GM18907 (cell line): Measurements from ENCODE around the gene CD48.
"Not testable (repeated sequence)": the region's sequence is repeated elsewhere in the genome, so short reads cannot be mapped to it uniquely, and the experiment has no call there.

Experiments used
- ATAC-seq: cut with Tn5 transposase; IDR thresholded peaks from one replicate; pipeline ENCODE4 v1.9.1; 2021; ENCODE audit warnings: mild to moderate bottlenecking, moderate library complexity; ENCODE audit not compliant: unreplicated experiment

The CD48 gene

GRCh38 chr1:160742428-160743127 lies 31.0 kb upstream of the CD48 start:
- no peak for ATAC-seq

DNA sequence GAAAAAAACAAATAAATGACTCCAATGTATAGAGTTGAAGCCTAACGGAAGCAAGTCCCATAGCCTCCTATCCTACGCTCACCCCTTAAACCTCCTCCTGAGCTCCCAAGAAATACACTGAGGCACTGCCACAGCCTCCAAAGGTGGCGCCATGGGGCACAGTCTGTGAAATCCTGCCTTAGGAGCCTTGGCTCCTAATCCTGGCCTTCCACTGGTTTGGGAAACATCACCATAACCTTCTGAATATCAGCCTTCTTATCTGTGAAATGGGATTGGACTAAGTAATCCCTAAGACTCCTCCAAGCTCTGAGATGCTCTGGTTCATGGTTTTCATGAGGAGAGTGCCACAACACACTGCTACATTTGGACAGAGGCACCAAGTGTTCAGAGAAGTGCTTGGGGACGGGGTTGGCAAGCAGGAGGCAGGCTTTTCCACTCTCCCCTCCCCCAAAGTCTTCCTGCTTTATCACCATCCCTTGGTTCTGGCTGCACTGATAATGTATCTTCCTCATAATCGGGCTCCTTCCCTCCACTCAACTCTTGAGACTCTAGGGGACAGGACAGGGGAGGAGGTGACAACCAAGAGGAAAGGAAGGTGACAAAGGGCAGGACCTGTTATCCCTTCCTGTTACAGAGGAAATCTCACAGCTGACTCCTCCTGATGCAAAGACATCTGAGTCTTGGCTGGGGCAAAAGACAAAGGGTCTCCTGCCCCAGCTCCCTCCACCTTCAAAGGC lies 30.2 kb upstream of the CD48 start:
- no peak for ATAC-seq

DNA sequence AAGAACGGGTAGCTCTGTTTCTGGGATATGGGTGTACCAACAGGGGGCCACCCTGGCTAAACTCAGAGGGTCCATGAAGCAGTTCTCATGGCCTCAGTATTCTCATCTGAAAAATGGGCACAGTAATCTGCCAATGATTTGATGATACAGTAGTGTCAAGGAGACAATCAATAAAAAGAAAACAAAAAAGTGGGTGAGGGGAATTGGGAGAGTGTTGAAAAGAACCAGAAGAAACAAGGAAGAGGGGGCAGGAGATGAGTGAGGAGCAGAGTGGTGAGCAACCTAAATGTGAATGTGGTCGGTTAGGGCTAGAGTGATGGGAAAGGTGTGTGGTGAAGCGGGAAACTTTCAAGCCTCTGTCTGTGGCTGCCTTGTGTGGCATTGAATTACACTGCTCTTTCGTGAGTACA lies 29.5 kb upstream of the CD48 start:
- ATAC-seq, result no peak

DNA sequence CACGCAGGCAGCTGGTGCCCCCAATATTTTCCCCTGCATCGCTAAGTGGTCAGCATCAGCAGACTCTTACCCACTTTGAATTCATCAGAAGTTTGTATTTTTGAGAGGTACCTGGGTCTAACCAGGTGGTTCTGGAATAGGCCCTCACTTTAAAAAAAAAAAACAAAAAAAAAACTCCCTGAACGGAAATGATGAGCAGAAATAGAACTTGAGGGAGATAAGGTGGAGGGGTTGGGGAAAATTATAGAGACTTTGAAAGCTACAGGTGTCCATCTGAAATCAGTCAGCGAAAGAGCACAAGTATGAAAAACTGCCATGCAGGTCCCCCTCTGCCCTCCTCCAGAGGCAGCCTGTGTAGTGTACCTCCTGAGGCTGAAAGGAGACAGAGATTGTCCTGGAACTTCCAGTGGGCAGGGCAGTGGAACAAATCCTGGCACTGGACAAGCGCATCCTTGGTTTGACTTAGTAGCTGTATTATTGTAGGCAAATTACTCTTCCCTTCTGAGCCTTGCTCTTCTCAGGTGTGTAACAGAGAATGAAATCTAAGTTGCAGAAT lies 28.6 kb upstream of the CD48 start:
- no peak for ATAC-seq

GRCh38 chr1:160739098-160739511 lies 27.5 kb upstream of the CD48 start, which contains the start of gene SLAMF7:
Gene SLAMF7, plus strand, starts transcription at chr1:160739247. Its CDS starts 55 bp downstream, at chr1:160739302.
- ATAC-seq, result peak; percentile 66

GRCh38 chr1:160738271-160738670 lies 26.6 kb upstream of the CD48 start:
- ATAC-seq, result no peak

GRCh38 chr1:160734301-160734700 lies 22.7 kb upstream of the CD48 start:
- ATAC-seq, result no peak

DNA sequence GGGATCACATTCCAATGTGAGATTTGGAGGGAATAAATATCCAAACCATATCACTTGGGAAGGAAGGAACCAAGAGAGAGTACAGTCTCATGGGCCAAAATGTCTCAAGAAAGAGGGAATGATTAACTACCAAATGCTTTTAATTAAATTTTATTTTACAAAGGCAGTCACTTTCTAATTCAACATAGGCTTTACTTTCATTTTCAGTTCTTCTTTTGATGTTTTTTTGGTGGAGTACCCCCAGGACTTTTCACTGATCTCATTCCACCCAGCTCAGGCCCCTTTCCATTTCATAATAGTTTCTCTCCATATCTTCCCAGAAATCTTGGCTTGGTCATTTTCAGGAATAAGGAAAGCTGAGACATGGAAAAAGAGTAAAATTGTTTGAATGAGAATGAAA lies 22.3 kb upstream of the CD48 start:
- ATAC-seq, result no peak

DNA sequence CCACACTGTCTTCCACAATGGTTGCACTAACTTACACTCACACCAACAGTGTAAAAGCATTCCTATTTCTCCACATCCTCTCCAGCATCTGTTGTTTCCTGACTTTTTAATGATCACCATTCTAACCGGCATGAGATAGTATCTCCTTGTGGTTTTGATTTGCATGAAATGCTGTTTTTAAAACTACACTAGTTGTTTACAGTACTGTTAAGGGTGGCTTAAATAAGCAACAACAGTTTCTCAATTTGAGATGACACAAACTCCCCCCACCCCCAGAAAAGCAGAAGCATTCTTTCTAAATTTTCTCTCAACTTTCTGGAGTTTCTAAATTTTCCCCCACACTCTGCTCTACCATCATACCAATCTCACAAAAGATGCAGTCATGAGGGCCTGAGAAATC lies 20.4 kb upstream of the CD48 start:
- no peak for ATAC-seq

DNA sequence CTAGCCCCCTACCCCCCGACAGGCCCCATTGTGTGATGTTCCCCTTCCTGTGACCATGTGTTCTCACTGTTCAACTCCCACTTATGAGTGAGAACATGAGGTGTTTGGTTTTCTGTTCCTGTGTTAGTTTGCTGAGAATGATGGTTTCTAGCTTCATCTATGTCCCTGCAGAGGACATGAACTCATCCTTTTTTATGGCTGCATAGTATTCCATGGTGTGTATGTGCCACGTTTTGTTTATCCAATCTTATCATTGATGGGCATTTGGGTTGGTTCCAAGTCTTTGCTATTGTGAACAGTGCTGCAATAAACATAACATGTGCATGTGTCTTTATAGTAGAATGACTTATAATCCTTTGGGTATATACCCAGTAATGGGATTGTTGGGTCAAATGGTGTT lies 19.9 kb upstream of the CD48 start:
- ATAC-seq, result not testable (repeated sequence)

DNA sequence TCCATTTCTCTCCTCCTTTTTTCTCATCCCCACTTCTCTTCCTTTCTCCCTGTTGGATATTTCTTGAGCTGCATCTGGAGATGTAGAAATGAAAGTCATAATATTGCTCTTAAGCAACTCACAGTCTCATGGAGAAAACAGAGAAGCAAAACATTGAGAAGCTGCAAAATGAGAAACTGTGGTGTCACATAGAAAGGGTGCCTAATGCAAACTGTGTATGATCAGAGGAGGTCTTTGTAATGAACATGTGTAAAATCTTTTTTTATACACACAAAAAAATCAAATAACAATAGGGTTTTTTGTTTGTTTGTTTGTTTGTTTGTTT lies 15.7 kb upstream of the CD48 start:
- ATAC-seq, result no peak

- ATAC-seq, result peak; percentile 70
Measured at GRCh38 chr1:160726498-160727315, 15.1 kb upstream of the CD48 start.

- ATAC-seq, result peak; percentile 34
Measured at GRCh38 chr1:160726114-160726497, 14.5 kb upstream of the CD48 start.

DNA sequence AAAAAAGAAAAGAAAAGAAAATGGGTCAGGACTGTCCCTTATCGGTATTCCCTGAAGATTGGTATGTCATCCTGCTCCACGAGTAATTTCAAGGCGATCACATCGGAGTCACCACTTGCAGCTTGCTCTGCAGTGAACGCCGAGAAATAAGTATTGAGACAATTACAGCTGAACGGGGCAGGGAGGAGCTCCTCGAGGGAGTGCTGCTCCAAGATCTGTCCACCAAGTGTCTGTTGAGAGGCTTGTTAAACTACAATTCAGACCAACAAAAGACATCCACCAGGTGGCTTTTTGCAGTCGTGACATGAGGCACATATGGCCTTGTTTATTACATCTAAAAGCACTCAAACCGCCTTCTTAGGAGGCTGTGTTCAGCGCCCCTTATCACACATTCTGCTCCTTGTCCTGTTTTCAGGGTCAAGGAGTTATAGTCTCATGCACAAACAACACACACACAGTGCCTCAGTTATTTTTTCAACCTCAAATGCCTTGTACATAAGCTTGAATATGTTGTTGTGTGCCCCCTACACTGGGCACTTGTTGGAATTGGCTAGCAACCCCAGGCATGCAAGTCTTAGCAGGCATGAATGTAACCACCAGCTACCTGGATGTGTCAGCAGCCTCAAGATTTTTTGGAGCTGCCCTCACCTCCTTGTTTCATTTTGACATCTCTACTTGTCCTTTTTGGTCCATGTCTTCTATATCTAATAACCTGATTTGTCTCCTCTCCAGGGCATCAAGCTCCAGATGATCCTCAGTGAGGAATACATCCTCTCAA lies 13.0 kb upstream of the CD48 start:
- no peak for ATAC-seq

- ATAC-seq, result no peak
Measured at GRCh38 chr1:160723332-160723731, 11.7 kb upstream of the CD48 start.

GRCh38 chr1:160722726-160723125 lies 11.1 kb upstream of the CD48 start:
- ATAC-seq, result no peak

- ATAC-seq, result no peak
Measured at GRCh38 chr1:160721473-160721872, 9.9 kb upstream of the CD48 start.

- ATAC-seq, result no peak
Measured at GRCh38 chr1:160720356-160721085, 8.9 kb upstream of the CD48 start.

DNA sequence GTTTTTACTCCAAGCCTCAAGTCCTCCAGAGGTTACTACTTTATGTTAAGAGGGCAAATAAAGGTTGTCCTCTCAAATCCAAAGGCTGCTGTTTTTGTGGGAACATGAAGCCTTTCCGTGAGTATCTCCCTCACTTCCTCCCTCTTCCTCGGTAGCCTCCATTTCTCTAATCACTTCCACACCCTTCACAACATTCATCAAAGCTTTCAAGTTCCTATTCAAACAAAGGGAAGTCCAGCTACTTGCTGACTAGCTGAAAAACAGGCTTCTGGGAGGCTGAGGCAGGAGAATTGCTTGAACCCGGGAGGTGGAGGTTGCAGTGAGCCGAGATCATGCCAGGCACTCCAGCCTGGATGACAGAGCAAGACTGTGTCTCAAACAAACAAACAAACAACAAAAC lies 6.6 kb upstream of the CD48 start:
- no peak for ATAC-seq

DNA sequence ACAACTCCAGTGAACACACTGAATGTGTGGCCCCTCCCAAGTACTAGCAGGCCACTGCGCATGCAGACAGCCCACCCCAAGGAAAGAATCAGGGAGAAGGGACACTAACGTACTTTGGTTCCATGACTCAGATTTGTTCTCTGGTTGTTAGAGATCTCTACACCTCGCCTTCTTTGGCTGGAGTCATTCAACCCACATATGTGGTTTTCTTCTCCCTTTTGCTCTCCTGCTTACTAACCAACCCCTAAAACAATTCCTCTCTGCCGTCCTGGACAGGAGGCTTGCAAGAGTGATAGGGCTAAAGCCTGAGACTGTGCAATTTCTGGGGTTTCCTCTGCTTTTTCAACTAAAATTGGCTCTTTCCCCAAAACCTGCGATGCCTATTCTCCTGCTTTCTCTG lies 5.7 kb upstream of the CD48 start:
- no peak for ATAC-seq
